Epithelial cell of proximal tubule (primary cell): ENCODE measurements around the gene HS3ST5. TPM values are rescaled to one million over a fixed set of nuclear protein-coding genes. Genes with fewer than 3 reads are reported as not detected.

Experiments used
- DNase-seq: peaks from one replicate; pipeline ENCODE4 v3.0.0-alpha.2; 2011; ENCODE audit warnings: low read depth
- H3K4me3 ChIP-seq: 2 replicates; pipeline ENCODE4 v1.5.1; 2011; ENCODE audit warnings: low read depth, mild to moderate bottlenecking, low read length
- total RNA-seq: library from RNA; depleted of rRNA; stranded (reverse); fragments of >200 nt; gene quantifications from 2 replicates; pipeline ENCODE4 v1.2.3, GENCODE V29; 2015
- TF ChIP-seq, protein P1 (sequence below): conservative IDR thresholded peaks from 2 replicates; pipeline ENCODE4 v1.5.1; 2012; ENCODE audit warnings: low read depth, mild to moderate bottlenecking, low read length

The HS3ST5 gene
- total RNA-seq, 1 donor from 2014 or later = 0.17 TPM

DNA sequence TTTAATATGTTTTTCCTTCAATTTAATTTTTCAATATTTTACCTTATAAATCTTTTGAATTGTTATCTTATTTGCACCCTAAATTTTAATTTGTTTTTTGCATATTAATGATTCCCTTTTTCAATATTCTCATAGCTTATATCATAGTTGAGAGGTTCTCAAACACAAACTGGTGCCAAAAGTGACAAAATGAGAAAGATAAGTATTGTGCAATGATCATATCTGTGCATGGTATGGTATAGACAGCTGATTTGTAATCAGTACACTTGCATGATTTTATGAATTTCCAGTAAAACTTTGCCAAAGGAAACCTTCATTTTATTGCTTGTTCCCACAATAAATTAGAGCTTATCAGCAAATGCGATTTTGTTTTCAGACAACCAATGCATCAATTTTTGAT lies 210.9 kb downstream of the HS3ST5 start:
- DNase-seq = no peak
- H3K4me3 ChIP-seq = no peak overlapping the region

DNA sequence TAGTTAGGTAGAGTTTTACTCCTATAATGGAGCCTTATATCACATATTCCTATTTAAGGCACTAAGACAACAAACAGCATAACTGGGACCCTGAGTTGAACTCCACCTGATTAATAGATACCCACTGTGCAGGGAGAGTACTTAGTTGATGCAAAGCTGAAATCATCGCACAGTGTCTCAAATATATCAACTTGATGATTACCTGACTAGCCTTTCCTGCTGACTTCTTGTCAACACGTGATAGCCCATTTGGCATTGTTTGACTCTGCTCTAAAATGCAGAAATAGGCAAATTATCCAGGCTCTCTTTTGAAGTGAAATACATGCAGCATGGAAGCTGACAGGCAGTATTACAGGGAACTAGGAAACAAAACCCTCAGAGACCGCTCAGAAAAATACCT lies 217.2 kb downstream of the HS3ST5 start:
- TF ChIP-seq, protein P1, sequence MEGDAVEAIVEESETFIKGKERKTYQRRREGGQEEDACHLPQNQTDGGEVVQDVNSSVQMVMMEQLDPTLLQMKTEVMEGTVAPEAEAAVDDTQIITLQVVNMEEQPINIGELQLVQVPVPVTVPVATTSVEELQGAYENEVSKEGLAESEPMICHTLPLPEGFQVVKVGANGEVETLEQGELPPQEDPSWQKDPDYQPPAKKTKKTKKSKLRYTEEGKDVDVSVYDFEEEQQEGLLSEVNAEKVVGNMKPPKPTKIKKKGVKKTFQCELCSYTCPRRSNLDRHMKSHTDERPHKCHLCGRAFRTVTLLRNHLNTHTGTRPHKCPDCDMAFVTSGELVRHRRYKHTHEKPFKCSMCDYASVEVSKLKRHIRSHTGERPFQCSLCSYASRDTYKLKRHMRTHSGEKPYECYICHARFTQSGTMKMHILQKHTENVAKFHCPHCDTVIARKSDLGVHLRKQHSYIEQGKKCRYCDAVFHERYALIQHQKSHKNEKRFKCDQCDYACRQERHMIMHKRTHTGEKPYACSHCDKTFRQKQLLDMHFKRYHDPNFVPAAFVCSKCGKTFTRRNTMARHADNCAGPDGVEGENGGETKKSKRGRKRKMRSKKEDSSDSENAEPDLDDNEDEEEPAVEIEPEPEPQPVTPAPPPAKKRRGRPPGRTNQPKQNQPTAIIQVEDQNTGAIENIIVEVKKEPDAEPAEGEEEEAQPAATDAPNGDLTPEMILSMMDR = no peak
- no peak for DNase-seq
- H3K4me3 ChIP-seq = no peak overlapping the region

More for the DNA sequence above, 210.9 kb downstream of the HS3ST5 start:
- TF ChIP-seq, protein P1 = no peak

DNA sequence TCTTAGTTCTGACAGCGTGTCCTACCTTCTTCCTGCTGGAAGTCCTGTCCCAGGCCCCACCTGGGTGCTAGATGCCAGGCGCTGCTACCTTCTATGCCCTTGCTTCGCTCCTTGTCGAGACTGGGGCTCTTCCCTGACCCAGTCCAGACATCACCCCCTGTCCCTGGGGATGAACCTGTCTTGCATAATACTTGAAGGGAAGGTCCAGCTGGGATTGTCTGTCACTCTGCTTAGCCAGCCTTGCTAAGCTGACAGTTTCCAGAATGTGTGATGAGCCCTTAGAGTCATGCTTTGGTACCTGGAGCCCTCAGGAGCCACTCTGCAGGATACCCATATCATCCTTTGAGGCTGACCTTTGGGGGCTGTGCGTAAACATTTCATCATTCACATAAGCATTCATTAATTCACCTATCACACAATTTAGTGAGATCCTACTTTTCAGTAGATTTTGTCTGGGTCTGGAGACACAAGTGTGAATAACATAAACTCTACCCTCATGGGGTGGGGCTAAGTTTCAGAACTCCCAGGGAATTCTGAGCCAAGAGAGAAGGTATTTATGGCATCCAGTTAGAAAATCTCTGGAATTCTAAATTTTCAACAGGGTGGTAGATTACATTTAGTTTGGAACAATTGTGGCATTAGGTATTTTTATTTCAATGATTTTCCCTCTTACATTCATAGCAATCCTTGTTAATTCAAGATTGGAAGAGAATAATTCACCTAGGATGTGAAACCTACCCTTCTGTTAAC lies 220.7 kb downstream of the HS3ST5 start:
- TF ChIP-seq, protein P1 = no peak
- no peak for DNase-seq
- no peak overlapping the region for H3K4me3 ChIP-seq

DNA sequence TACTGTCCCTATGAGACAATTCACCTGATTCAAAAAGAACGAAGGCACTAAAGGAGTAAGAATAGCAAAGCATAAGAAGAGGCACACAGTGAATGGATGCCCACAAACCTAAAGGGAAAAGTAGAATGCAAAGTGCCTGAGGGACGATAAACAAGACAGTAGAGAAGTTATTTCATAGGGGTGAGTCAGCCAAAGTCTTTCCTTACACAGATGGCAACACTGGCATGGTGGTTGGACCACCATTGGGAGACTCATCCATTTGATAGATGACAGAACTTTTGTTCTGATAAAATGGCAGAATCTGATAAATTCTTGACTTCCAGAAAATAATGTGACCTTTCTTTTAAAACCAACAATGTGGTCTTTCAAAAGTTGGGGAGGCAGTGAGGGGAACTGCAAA lies 223.8 kb downstream of the HS3ST5 start:
- DNase-seq = no peak
- no peak overlapping the region for H3K4me3 ChIP-seq
- TF ChIP-seq, protein P1 = no peak

DNA sequence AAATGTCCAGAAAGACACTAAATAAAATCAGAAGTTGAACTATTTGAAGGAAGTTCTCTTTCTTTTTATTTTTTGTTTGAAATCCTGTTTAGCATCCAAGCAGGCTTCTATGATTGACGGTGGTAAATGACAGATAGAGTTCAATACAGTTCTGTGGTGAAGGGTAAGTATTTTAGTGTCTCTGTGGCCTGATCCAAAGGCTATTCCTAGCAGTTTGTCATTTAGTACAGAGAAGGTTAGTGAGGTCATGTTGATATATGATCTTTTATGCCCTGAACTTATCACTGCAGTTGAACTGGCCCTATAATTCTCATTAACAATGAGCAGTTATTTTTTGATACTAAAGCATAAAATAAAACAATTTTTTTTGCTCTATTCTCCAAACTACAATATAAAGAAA lies 227.2 kb downstream of the HS3ST5 start:
- DNase-seq = no peak
- TF ChIP-seq, protein P1 = no peak
- H3K4me3 ChIP-seq = no peak overlapping the region

DNA sequence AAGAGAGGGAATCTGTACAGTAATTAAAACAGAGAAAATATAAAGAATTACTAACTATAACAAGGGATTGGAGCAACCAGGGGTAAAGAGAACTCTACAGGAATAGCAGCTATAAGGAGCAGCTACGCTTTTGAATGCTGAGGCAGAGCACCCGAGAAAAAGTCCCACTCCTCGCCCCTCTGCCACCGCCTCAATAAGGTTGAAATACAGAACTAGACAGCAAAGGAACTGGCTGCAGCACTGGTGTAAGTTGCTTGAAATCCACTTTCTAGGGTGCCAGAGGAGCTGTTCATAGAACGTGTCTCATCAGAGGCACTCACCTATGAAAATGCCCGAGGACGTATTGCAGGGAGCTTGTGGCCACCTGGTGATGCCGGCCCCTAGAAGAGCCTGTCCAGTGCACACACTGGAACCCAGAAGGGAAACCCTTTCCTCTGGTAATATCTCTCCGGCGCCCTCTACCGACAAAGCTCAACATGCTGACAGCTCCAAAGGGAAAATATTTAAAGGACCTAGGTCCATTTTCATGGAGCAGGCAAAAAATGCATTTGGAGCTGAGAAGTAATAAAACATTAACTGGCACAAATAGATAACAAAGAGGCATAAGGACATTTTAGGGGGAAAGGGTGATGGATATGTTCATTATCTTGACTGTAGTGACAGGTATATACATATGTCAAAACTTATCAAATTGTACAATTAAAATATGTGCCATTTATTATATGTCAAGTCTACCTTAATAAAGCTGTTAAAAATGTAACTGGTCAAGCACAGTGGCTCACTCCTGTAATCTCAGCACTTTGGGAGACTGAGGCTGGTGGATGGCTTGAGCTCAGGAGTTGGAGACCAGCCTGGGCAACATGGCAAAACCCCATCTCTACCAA lies 234.5 kb downstream of the HS3ST5 start:
- H3K4me3 ChIP-seq = no peak overlapping the region
- no peak for DNase-seq
- TF ChIP-seq, protein P1 = peak; percentile 86
